Keratinocyte (primary cell): Measurements from ENCODE around the gene RFPL4A. TPM values are rescaled to one million over a fixed set of nuclear protein-coding genes. Genes with fewer than 3 reads are reported as not detected.
"Not testable (repeated sequence)": the region's sequence is repeated elsewhere in the genome, so short reads cannot be mapped to it uniquely, and the experiment has no call there.

Experiments used
- DNase-seq: peaks from one replicate; pipeline ENCODE4 v3.0.0-alpha.2; 2011; ENCODE audit warnings: low read depth, missing footprints, low spot score
- FAIRE-seq: peaks from 2 replicates; lab custom pipeline; 2011; peaks lifted over from hg19 to GRCh38; lab: Jason Lieb, UNC
- H2AFZ ChIP-seq: 2 replicates; pipeline ENCODE4 v1.6.0; 2012; ENCODE audit warnings: low read length, control low read depth, inconsistent platforms; ENCODE audit not compliant: control insufficient read depth
- H3K27ac ChIP-seq: 2 replicates; pipeline ENCODE4 v1.5.1; 2011; ENCODE audit warnings: low read length; ENCODE audit not compliant: control insufficient read depth, insufficient read depth
- H3K27me3 ChIP-seq: 3 replicates; pipeline ENCODE4 v1.6.0; 2011; ENCODE audit warnings: low read length; ENCODE audit not compliant: control insufficient read depth, insufficient read depth; ENCODE audit errors: extremely low read depth
- H3K36me3 ChIP-seq, 2 experiments: 2 replicates in 1 of 2; 3 replicates in 1 of 2; pipeline ENCODE4 v1.5.1; 2011; ENCODE audit warnings: low read length in 2 of 2, mild to moderate bottlenecking in 1 of 2; ENCODE audit not compliant: control insufficient read depth in 2 of 2, insufficient read depth in 2 of 2; ENCODE audit errors: extremely low read depth in 1 of 2
- H3K4me1 ChIP-seq: 3 replicates; pipeline ENCODE4 v1.5.1; 2011; ENCODE audit warnings: low read length; ENCODE audit not compliant: control insufficient read depth, insufficient read depth; ENCODE audit errors: extremely low read depth
- H3K4me2 ChIP-seq: 3 replicates; pipeline ENCODE4 v1.6.0; 2011; ENCODE audit warnings: low read depth, low read length; ENCODE audit not compliant: control insufficient read depth, insufficient read depth; ENCODE audit errors: extremely low read depth
- H3K4me3 ChIP-seq, 3 experiments: fragments of 200-600 bp in 1 of 3; sonication (generic) in 1 of 3; 2 replicates in 2 of 3; 3 replicates in 1 of 3; pipeline ENCODE4 v1.5.1; 2011 to 2016; ENCODE audit warnings: low read length in 3 of 3, mild to moderate bottlenecking in 3 of 3, control low read depth in 2 of 3, inconsistent platforms in 1 of 3, low read depth in 1 of 3, mixed read lengths in 1 of 3, mixed run types in 1 of 3, moderate library complexity in 1 of 3; ENCODE audit not compliant: control insufficient read depth in 2 of 3, insufficient read depth in 2 of 3; ENCODE audit errors: extremely low read depth in 1 of 3
- H3K79me2 ChIP-seq: 2 replicates; pipeline ENCODE4 v1.6.0; 2012; ENCODE audit warnings: low read length; ENCODE audit not compliant: control insufficient read depth, insufficient read depth
- H3K9ac ChIP-seq: 3 replicates; pipeline ENCODE4 v1.6.0; 2011; ENCODE audit warnings: low read length; ENCODE audit not compliant: control insufficient read depth, insufficient read depth; ENCODE audit errors: extremely low read depth
- H3K9me1 ChIP-seq: 3 replicates; pipeline ENCODE4 v1.6.0; 2011; ENCODE audit warnings: low read length; ENCODE audit not compliant: control insufficient read depth, insufficient read depth; ENCODE audit errors: extremely low read depth
- H3K9me3 ChIP-seq: 2 replicates; pipeline ENCODE4 v1.5.1; 2012; ENCODE audit warnings: low read depth, low read length; ENCODE audit not compliant: control insufficient read depth
- H4K20me1 ChIP-seq: 3 replicates; pipeline ENCODE4 v1.6.0; 2011; ENCODE audit warnings: low read length; ENCODE audit not compliant: control insufficient read depth, insufficient read depth; ENCODE audit errors: extremely low read depth
- CTCF ChIP-seq, 3 experiments: IDR thresholded peaks in 1 of 3; conservative IDR thresholded peaks in 1 of 3; optimal IDR thresholded peaks in 1 of 3; 2 replicates in 2 of 3; 3 replicates in 1 of 3; pipeline versions ENCODE3 to v1.5.1; 2011; ENCODE audit warnings: low read length in 3 of 3, mild to moderate bottlenecking in 3 of 3, moderate library complexity in 2 of 3, control low read depth in 1 of 3, inconsistent platforms in 1 of 3; ENCODE audit not compliant: insufficient read depth in 2 of 3; ENCODE audit errors: extremely low read depth in 1 of 3
- EZH2 ChIP-seq: IDR thresholded peaks from one replicate; pipeline ENCODE4 v1.6.1; 2012; ENCODE audit warnings: inconsistent platforms, mild to moderate bottlenecking, low read length, moderate library complexity
- dilution Hi-C: fragments of 300-500 bp; cut with MboI; formaldehyde crosslinking; loops from one replicate; pipeline ENCODE4 v1.7.0; 2020; ENCODE audit warnings: low sequenced_read_pairs; ENCODE audit not compliant: extremely low pct_ligation_motif_present
- polyA plus RNA-seq, 5 experiments: library from polyadenylated mRNA; depleted of rRNA in 3 of 5; stranded (reverse) in 3 of 5; stranded (forward) in 1 of 5; unstranded in 1 of 5; fragments of >200 nt; gene quantifications; 1 replicate in 1 of 5; 2 replicates in 3 of 5; 3 replicates in 1 of 5; pipeline versions ENCODE4 v1.2.1 to v1.2.3, GENCODE V29; 2011 to 2012; ENCODE audit warnings: missing spikeins in 2 of 5, low read depth in 1 of 5, low replicate concordance in 1 of 5

RFPL4A gene
- polyA plus RNA-seq, 1 donor (not counting 4 experiments of a cell fraction or from before 2014, with no cell fraction given) = not detected

- dilution Hi-C loops = no loop called here
- H3K9me3 ChIP-seq = peaks cover 2% of the 10 kb centered on the region
- DNase-seq (no peak), FAIRE-seq (no peak)
- no peak overlapping the region for H3K27ac ChIP-seq
- no peaks in the 10 kb centered on the region for H4K20me1 ChIP-seq
- H3K4me1 ChIP-seq = no peaks in the 10 kb centered on the region
- H3K27me3 ChIP-seq = no peaks in the 10 kb centered on the region
- no peak overlapping the region for H3K4me2 ChIP-seq
- H3K9me1 ChIP-seq = no peaks in the 10 kb centered on the region
- TF ChIP-seq EZH2 (no peak), CTCF (optimal IDR thresholded peaks at IDR 0.05 in 1 of 3, IDR thresholded peaks at IDR 0.05 in 1 of 3, conservative IDR thresholded peaks at IDR 0.05 in 1 of 3; ENCODE audit: extremely low read depth in 1 of 3, insufficient read depth in 2 of 3, low read length in 3 of 3) (no peak)
- H3K36me3 ChIP-seq = no peaks in the 10 kb centered on the region
- H3K4me3 ChIP-seq = no peak overlapping the region
- H2AFZ ChIP-seq = no peak overlapping the region
- no peak overlapping the region for H3K9ac ChIP-seq
- no peaks in the 10 kb centered on the region for H3K79me2 ChIP-seq
Observed at GRCh38 chr19:55766466-55766865, 7.6 kb downstream of the RFPL4A start.

- H3K4me1 ChIP-seq, H4K20me1 ChIP-seq, H3K4me3 ChIP-seq, H3K9ac ChIP-seq, H3K27me3 ChIP-seq, FAIRE-seq, H3K9me1 ChIP-seq, H2AFZ ChIP-seq, DNase-seq, H3K9me3 ChIP-seq, H3K36me3 ChIP-seq, dilution Hi-C loops, H3K79me2 ChIP-seq, H3K4me2 ChIP-seq, H3K27ac ChIP-seq: not testable (repeated sequence)
Observed at GRCh38 chr19:55768818-55769217, 9.9 kb downstream of the RFPL4A start, which contains the start of gene RFPL4AL1. Gene RFPL4AL1 (plus strand): TSS chr19:55769118. CDS start chr19:55771805, 2,687 bp downstream.

- H3K27ac ChIP-seq, H3K9ac ChIP-seq, H3K4me1 ChIP-seq, H2AFZ ChIP-seq, H3K36me3 ChIP-seq, H3K9me1 ChIP-seq, H3K4me2 ChIP-seq, H3K9me3 ChIP-seq, DNase-seq, H4K20me1 ChIP-seq, H3K4me3 ChIP-seq, FAIRE-seq, H3K79me2 ChIP-seq, dilution Hi-C loops, H3K27me3 ChIP-seq: not testable (repeated sequence)
Observed at GRCh38 chr19:55769632-55770031, 10.7 kb downstream of the RFPL4A start.
